Stimulated activated CD8-positive, alpha-beta memory T cell treated with anti-CD3 and anti-CD28 coated beads, Interleukin-4, amount 100 ng/mL, for 1 hour (primary cell): ENCODE results near the gene TMEM131L.
"Not testable (repeated sequence)": the region's sequence is repeated elsewhere in the genome, so short reads cannot be mapped to it uniquely, and the experiment has no call there.

Source experiments
- DNase-seq, 2 donors: peaks; one replicate each; pipeline ENCODE4 v3.0.0-alpha.2; 2020; ENCODE audit warnings: low read depth in 2 of 2, low spot score in 1 of 2

Gene TMEM131L

GRCh38 chr4:153609070-153609469 is 142.9 kb downstream of the TMEM131L start:
- not testable (repeated sequence) for DNase-seq

- DNase-seq, result no peak
Measured at GRCh38 chr4:153610623-153611376, 144.6 kb downstream of the TMEM131L start.

GRCh38 chr4:153611679-153612078 is 145.5 kb downstream of the TMEM131L start:
- DNase-seq, result no peak

DNA sequence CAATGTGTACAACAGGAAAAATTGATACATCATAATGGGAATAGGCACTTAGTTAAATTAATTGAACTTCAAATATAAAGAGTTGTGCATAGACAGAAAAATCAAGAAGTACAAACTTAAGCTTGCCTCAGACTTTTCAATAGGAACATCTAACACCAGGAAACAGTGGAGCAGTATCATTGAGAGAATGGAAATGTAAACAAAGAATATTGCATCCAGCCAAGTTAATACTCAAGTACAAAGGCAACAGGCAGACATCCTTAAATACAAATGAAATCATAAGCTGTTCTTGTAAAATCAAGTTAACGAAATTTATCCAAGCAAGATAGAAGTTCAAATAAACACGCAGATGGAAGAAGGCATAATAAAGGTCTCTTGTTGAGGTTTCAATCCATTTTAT is 146.7 kb downstream of the TMEM131L start:
- DNase-seq, result no peak

DNA sequence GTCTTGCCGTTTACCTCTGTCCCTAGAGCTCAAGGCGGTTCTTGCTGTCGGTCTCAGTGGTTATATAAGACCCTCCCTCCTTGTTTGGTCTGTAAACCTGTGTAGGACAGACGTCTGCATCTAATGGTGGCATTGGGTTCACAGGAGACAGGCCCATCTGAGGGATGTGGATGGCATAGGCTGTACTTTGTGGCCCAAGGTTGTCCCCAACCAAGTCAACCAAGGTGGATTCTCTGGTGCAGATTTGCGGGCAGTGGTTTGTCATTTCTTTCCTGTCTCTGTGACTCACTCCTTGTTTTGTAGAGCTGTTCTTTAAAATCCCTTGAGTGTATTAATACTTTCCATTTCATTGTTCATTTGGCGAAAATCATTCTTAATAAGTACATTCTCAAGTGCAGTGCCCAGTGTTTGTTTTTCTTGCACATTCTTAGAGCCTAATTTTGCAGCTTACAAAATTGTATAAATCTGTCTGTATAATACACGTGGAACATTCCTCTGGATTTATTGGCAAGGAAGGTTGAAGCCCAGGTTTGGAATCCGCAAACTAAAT is 149.9 kb downstream of the TMEM131L start:
- no peak for DNase-seq

DNA sequence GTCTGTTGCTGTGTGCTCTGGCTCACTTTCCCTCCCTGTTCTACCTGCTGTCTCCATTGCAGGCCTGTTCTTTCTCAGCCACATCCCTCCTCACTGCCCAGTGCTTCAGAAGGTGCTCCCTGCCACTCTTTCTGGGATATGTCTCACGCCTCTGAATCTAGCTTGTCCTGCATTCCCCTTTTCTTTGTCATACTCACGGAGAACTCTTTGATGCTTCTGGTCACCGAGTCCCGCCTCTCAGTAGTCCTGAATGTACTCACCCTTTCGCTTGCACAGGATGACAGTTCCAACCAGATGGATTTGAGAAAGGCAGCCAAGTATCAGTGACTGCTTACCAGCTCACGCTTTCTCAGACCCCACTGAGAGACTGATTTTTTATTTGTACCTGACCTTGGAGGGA is 152.7 kb downstream of the TMEM131L start:
- no peak for DNase-seq

DNA sequence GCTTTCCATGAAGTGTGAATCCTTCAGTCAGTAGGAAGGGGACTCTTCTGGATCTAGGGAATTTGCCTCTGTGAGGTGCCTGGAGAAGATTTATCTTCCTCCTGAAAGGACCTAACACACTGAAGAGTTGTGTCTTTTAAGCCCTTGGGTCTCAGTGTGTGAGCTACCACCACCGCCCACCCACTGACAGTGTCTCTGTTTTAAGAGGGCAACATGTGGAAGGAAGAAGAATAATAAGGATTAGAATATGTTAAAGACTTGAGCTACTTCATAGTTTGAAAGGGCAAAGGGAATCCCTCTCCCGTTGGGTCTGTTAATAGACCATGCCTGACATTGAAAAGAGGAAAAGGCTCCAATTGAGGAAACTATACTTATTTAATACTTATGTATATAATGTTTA is 153.7 kb downstream of the TMEM131L start:
- DNase-seq, result no peak

DNA sequence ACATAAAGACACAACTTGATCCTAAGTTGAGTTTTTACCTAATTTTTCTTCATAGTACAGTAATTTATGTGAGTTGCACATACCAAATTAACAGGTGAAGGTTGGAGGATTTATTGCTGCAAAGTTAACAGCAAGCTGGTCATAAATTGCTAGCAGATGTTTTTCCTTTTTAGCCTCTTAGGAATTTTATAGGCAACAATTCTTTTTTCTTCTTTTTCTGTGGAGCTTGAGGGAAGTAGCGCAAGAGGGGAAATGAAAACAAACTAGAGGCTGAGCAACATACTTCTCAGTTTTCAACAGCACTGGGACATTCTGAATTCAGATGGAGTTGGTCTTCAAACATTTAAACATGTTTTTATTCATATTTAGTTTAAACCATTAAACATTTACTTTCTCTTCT is 154.2 kb downstream of the TMEM131L start:
- DNase-seq, result no peak

GRCh38 chr4:153622093-153622492 is 155.9 kb downstream of the TMEM131L start:
- no peak for DNase-seq

DNA sequence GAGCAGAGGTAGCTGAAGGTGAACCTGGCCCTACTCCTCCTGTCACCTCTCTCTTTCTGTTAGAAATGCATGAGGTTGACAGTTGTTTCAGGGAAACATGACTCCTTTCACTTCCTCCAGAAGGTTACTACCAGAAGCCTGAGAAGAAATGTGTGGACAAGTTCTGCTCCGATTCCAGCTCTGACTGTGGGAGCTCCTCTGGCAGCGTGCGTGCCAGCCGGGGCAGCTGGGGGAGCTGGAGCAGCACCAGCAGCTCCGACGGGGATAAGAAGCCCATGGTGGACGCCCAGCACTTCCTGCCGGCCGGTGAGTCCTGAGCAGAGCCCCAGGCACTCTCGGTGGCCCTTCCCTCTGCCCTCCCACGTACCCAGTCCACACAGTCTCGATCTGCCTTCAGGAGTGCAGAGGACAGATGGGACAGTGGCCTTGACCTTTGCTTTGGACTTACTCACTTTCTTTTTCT is 156.6 kb downstream of the TMEM131L start:
- no peak for DNase-seq

DNA sequence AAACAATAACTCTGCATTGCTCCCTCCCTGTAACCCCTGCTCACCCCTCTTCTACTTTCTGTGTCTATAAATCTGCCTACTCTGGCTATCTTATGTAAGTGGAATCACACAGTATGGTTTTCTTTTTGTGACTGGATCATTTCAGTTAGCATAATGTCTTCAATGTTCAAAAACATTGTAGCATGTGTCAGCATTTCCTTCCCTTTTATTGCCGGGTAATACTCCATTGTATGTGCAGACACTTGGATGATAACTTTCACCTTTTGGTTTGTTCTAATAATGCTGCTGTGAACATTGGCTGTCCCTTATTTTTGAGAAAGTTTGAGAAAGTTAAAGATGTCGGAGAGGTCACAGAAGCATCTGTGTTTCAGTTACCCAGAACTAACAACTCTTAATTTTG is 157.3 kb downstream of the TMEM131L start:
- DNase-seq, result no peak

DNA sequence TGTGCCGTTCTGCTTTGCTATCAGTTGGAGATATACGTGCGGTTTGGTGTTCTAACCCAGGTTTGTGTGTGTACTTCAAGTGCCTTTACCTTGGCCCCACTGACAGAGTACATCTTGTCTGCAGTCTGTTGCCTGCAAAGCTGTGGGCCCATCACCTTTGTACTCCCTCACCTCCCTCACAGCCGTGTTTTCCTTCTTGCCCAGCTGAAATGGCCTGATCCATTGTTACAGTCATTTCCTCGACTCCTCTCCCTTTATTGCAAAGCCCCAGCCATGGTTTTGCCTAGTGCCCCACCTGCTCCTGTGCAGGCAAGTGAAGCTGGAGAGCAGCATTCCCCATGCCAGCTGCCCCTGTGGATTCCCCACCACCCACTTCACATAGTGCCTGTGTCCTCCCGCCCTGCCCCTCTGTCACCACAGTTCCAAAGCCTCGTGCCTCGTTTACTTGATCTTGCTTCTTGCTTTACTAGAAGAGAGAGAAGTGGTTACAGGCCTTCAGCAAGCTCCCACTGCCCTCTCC is 162.7 kb downstream of the TMEM131L start:
- DNase-seq, result no peak

DNA sequence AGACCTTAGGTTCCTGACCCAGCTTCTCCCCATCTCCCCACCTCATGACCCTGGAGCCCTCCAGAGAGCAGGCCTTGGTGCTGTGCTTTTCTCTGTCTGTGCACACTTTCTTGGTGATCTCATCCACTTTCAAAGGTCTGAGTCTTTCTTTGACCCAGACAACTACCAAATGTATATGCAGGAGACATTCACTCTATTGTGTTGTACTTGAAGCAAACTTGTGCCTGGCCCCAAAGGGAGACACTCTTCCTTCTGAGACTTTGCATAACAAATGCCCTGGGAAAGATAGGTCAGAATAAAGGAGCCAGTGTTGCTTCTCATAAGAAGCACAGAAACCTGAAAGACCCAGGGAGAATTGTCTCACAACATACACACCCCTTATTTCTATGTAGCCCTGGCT is 163.6 kb downstream of the TMEM131L start:
- DNase-seq, result no peak

- DNase-seq, result no peak
Measured at GRCh38 chr4:153634738-153635353, 168.7 kb downstream of the TMEM131L start.

DNA sequence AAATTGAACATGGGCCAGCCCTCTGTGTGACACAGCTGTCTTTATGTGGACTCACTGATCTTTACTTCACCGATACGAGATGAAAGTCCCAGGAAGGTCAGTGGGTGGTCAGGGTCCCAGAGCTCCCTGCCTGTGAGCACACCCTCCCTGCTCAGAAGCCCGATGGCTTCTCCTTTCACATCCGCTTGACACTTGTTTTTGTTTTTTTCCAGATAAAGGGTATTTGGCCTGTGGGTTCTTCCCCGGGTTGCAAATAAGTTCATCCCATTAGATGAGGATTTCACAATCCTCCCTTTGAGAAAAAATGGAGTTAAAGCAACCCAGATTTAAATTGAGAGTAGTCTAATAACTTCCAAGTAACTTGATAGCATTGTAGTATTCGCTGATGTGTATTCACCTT is 169.7 kb downstream of the TMEM131L start:
- no peak for DNase-seq

DNA sequence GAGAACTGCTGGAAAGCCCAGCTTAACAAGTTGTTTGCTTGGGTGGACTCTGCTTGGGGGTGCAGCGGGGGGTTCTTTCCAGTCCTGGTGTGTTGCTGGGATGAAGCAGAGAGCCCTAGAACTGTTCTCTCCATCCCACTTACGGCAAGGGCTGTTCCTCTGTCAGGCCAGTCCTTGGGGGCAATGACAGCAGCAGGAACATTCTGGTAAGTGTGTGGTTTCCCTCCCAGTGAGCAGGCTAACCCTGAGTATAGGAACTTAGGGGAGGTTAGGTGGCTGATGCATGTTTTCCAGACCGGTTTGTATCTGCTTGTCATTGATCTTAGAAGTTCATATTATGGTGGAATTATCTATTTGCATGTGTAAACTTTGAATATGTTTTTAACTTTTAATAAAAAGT is 171.0 kb downstream of the TMEM131L start:
- no peak for DNase-seq

DNA sequence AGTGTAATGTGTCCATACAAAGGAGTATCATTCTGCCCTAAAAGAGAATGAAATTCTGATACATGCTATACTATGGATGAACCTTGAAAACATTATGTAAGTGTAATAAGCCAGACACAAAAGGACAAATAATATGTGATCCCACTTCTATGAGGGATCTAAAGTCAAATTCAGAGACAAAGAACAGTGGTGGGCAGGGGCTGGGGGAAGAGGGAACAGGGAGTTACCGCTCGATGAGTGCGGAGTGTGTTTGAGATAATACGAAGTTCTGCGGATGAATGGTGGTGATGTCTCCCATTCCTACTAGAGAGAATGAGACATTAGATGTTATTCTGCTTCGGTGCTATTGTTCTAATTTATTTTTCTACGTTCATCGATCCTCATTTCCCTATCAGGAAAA is 171.9 kb downstream of the TMEM131L start:
- no peak for DNase-seq

- no peak for DNase-seq
Measured at GRCh38 chr4:153638999-153639398, 172.8 kb downstream of the TMEM131L start.

GRCh38 chr4:153639833-153640802 is 174.0 kb downstream of the TMEM131L start:
- DNase-seq, result no peak

DNA sequence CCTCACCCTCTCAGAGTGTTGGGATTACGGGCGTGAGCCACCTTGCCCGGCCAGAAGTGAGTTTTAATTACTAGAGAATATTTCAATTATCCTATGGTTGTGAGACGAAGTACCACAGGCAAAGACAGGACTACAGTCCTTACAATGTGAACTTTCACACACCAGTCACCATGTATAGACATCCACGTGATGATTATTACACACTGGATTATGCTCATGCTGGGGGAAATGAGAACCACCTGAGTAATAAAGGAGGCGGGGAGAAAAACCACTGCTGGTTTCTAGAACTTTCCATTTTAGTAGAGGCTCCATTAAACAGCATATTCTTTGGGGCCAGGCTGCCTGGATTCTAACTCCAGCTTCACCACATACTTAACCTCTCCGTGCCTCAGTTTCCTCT is 175.4 kb downstream of the TMEM131L start:
- no peak for DNase-seq
